CD14-positive monocyte (primary cell): Measurements from ENCODE around the gene PTPRN2. TPM values are rescaled to one million over a fixed set of nuclear protein-coding genes. Genes with fewer than 3 reads are reported as not detected.

Experiments
- DNase-seq, 3 donors: peaks; one replicate each; pipeline ENCODE4 v3.0.0-alpha.2; 2011 to 2022
- H2AFZ ChIP-seq: 2 replicates; pipeline ENCODE4 v1.6.0; 2012; ENCODE audit warnings: mild to moderate bottlenecking, low read depth, low read length, inconsistent platforms; ENCODE audit not compliant: insufficient read depth, poor library complexity, severe bottlenecking
- H3K27ac ChIP-seq, 2 donors: 1 replicate in 1 of 2; 2 replicates in 1 of 2; pipeline ENCODE4 v1.5.1; 2012 to 2013; ENCODE audit warnings: low read length in 2 of 2, control low read depth in 1 of 2, inconsistent platforms in 1 of 2, low read depth in 1 of 2, mild to moderate bottlenecking in 1 of 2
- H3K27me3 ChIP-seq, 2 donors: one replicate each; pipeline versions ENCODE4 v1.6.0 to v1.6.1; 2011 to 2013; ENCODE audit warnings: low read length in 2 of 2; ENCODE audit not compliant: control insufficient read depth in 2 of 2, insufficient read depth in 2 of 2
- H3K36me3 ChIP-seq, 2 donors: replicated peaks in 1 of 2; 1 replicate in 1 of 2; 2 replicates in 1 of 2; pipeline versions ENCODE4 v1.5.1 to v1.6.1; 2012 to 2013; ENCODE audit warnings: low read length in 2 of 2, control low read depth in 1 of 2, inconsistent platforms in 1 of 2, mild to moderate bottlenecking in 1 of 2; ENCODE audit not compliant: insufficient read depth in 2 of 2, control insufficient read depth in 1 of 2
- H3K4me1 ChIP-seq, 2 donors: 1 replicate in 1 of 2; 2 replicates in 1 of 2; pipeline versions ENCODE4 v1.5.1 to v1.6.1; 2012 to 2013; ENCODE audit warnings: low read length in 2 of 2, control low read depth in 1 of 2, inconsistent platforms in 1 of 2, mild to moderate bottlenecking in 1 of 2, moderate library complexity in 1 of 2; ENCODE audit not compliant: insufficient read depth in 2 of 2, control insufficient read depth in 1 of 2
- H3K4me2 ChIP-seq: replicated peaks from 2 replicates; pipeline ENCODE3; 2012; ENCODE audit warnings: low read length, moderate library complexity, mild to moderate bottlenecking; ENCODE audit not compliant: poor library complexity, severe bottlenecking; ENCODE audit errors: extremely low read depth
- H3K4me3 ChIP-seq, 3 experiments: fragments of 200-600 bp in 1 of 3; sonication (generic) in 1 of 3; replicated peaks in 1 of 3; 1 replicate in 2 of 3; 2 replicates in 1 of 3; pipeline ENCODE4 v1.5.1; 2011 to 2013; ENCODE audit warnings: low read length in 3 of 3, mild to moderate bottlenecking in 3 of 3, control low read depth in 2 of 3, low read depth in 2 of 3, inconsistent platforms in 1 of 3, moderate library complexity in 1 of 3
- H3K79me2 ChIP-seq: 2 replicates; pipeline ENCODE4 v1.6.0; 2012; ENCODE audit warnings: mild to moderate bottlenecking, control low read depth, inconsistent platforms, low read length, moderate library complexity; ENCODE audit not compliant: insufficient read depth
- H3K9ac ChIP-seq: 2 replicates; pipeline ENCODE4 v1.6.0; 2017; ENCODE audit warnings: low read length, mild to moderate bottlenecking; ENCODE audit not compliant: insufficient read depth, poor library complexity, severe bottlenecking
- H3K9me3 ChIP-seq, 2 donors: replicated peaks in 1 of 2; 1 replicate in 1 of 2; 2 replicates in 1 of 2; pipeline versions ENCODE4 v1.5.1 to v1.6.1; 2012 to 2013; ENCODE audit warnings: low read length in 2 of 2, control low read depth in 1 of 2; ENCODE audit not compliant: control insufficient read depth in 1 of 2, insufficient read depth in 1 of 2
- H4K20me1 ChIP-seq: 2 replicates; pipeline ENCODE4 v1.6.0; 2012; ENCODE audit warnings: mild to moderate bottlenecking, low read length, control low read depth, moderate library complexity; ENCODE audit not compliant: insufficient read depth
- H3K27ac Mint-ChIP-seq, 7 donors: one replicate each; pipeline ENCODE4 v1.8.0; 2020; ENCODE audit warnings: mild to moderate bottlenecking in 7 of 7, mixed read lengths in 7 of 7, moderate library complexity in 6 of 7, inconsistent platforms in 2 of 7
- H3K27me3 Mint-ChIP-seq, 3 donors: one replicate each; pipeline ENCODE4 v1.8.0; 2021 to 2022; ENCODE audit warnings: low read depth in 3 of 3, mild to moderate bottlenecking in 3 of 3, mixed read lengths in 3 of 3, moderate library complexity in 3 of 3, inconsistent platforms in 1 of 3
- H3K36me3 Mint-ChIP-seq, 2 donors: one replicate each; pipeline ENCODE4 v1.8.0; 2020; ENCODE audit warnings: mixed read lengths in 2 of 2, inconsistent platforms in 1 of 2, mild to moderate bottlenecking in 1 of 2
- H3K4me1 Mint-ChIP-seq: one replicate; pipeline ENCODE4 v1.8.0; 2020; ENCODE audit warnings: mild to moderate bottlenecking, mixed read lengths
- H3K4me3 Mint-ChIP-seq, 2 donors: one replicate each; pipeline ENCODE4 v1.8.0; 2020; ENCODE audit warnings: mild to moderate bottlenecking in 2 of 2, mixed read lengths in 2 of 2, moderate library complexity in 1 of 2
- H3K9me3 Mint-ChIP-seq, 7 donors: one replicate each; pipeline ENCODE4 v1.8.0; 2020 to 2022; ENCODE audit warnings: mixed read lengths in 7 of 7, mild to moderate bottlenecking in 6 of 7, moderate library complexity in 6 of 7, inconsistent platforms in 2 of 7
- WGBS: methylation state at CpG from one replicate; pipeline ENCODE4 v1.1.5; 2013; ENCODE audit warnings: missing lambda C conversion rate; ENCODE audit not compliant: insufficient coverage; 5-methylcytosine and 5-hydroxymethylcytosine counted together
- intact Hi-C, 2 donors: fragments of 100-400 bp; cut with micrococcal nuclease; formaldehyde crosslinking; loops; one replicate each; pipeline versions ENCODE4 v1.15.0 to v1.15.1; 2023
- polyA plus RNA-seq, 3 donors: library from polyadenylated mRNA; depleted of rRNA in 1 of 3; unstranded in 2 of 3; stranded (reverse) in 1 of 3; fragments of 300-500 nt in 2 of 3; fragments of >200 nt in 1 of 3; fragmentation: Illumina TruSeq in 2 of 3; gene quantifications; 1 replicate in 2 of 3; 2 replicates in 1 of 3; pipeline ENCODE4 v1.2.3, GENCODE V29; 2012 to 2021
- TF ChIP-seq, protein P1 (sequence below): fragments of 200-600 bp; IDR thresholded peaks from one replicate; pipeline ENCODE4 v1.8.0; 2022; ENCODE audit warnings: antibody characterized with exemption, mild to moderate bottlenecking

Gene PTPRN2
- polyA plus RNA-seq, 3 donors = 0.25 to 1.4 (median 0.97) TPM

DNA sequence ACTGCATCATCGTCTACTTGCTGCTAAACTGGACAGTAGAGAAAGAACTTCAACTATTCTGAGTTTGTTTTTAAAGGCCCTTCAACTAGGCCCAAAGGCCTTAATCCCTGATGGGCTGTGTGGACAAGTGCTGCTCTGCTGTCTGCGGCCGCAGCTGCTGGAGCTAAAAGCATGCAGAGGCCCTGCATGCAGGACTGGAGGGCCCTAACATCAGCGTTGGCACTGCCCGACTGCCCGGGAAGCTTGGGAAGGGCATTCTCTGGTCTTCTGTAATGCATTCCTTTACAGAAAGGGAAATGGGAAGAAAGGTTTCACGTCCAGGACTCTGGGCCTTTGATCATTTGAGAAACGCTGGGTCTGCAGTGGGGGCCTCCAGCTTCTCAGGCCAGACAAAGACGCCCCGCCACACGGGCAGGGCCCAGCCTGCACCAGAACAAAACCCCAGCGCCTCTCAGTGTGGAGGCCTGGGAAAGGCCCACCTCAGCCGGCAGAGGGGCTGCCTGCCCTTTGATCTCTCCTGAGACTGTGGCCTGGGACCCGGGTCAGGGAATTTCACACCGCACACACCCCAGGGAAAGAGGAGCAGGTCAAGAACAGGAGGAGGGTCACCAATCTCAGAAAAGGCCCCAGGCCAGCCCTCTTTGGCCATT, 1021.5 kb downstream of the PTPRN2 start:
- Mint-ChIP-seq H3K4me3 (no peak overlapping the region), H3K4me1 (peaks cover 19% of the 10 kb centered on the region), H3K27ac (no peak overlapping the region), H3K36me3 (no peaks in the 10 kb centered on the region), H3K27me3 (peaks cover 12 to 22% (median 19%) of the 10 kb centered on the region in 3 donors), H3K9me3 (peaks cover 0 to 15% (median 0%) of the 10 kb centered on the region in 7 donors)
- no peak overlapping the region for H3K4me3 ChIP-seq
- intact Hi-C loops = no loop called here
- peaks cover 15 to 16% of the 10 kb centered on the region in 2 donors for H3K4me1 ChIP-seq
- peaks cover 3 to 23% of the 10 kb centered on the region in 2 donors for H3K9me3 ChIP-seq
- TF ChIP-seq, protein P1, sequence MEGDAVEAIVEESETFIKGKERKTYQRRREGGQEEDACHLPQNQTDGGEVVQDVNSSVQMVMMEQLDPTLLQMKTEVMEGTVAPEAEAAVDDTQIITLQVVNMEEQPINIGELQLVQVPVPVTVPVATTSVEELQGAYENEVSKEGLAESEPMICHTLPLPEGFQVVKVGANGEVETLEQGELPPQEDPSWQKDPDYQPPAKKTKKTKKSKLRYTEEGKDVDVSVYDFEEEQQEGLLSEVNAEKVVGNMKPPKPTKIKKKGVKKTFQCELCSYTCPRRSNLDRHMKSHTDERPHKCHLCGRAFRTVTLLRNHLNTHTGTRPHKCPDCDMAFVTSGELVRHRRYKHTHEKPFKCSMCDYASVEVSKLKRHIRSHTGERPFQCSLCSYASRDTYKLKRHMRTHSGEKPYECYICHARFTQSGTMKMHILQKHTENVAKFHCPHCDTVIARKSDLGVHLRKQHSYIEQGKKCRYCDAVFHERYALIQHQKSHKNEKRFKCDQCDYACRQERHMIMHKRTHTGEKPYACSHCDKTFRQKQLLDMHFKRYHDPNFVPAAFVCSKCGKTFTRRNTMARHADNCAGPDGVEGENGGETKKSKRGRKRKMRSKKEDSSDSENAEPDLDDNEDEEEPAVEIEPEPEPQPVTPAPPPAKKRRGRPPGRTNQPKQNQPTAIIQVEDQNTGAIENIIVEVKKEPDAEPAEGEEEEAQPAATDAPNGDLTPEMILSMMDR = no peak
- no peaks in the 10 kb centered on the region for H3K79me2 ChIP-seq
- no peak for DNase-seq
- no peak overlapping the region for H2AFZ ChIP-seq
- H3K27ac ChIP-seq = no peak overlapping the region
- H3K4me2 ChIP-seq = no peak overlapping the region
- peaks cover 0 to 2% of the 10 kb centered on the region in 2 donors for H3K27me3 ChIP-seq
- H3K36me3 ChIP-seq = no peaks in the 10 kb centered on the region
- no peaks in the 10 kb centered on the region for H4K20me1 ChIP-seq
- no peak overlapping the region for H3K9ac ChIP-seq
- 97% methylated on average over 14 of the region's 15 CpGs for WGBS

DNA sequence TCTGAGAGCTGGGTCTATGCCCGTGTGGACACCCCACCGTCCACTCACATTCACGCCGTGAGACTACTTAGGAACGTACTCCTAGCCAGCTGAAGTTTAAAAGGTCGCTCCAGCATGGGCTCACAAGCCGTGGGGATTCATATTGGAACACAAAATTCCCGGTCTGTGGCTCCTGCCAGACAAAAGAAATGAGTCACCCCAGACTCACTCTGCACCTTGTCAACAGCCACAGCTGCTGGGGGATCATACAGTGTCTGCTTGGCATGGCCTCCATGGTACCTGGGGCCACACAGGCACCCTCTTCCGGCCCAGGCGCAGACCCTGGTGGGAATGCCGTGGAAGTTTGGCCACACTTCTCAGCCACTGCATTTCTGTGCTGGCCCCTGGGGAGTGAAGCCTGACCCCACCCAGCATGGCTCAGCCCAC, 1022.4 kb downstream of the PTPRN2 start:
- peaks cover 19% of the 10 kb centered on the region for H3K4me1 Mint-ChIP-seq
- intact Hi-C loops = no loop called here
- H3K27me3 Mint-ChIP-seq = peaks cover 8 to 22% (median 21%) of the 10 kb centered on the region in 3 donors
- H3K9me3 Mint-ChIP-seq = peaks cover 0 to 15% (median 0%) of the 10 kb centered on the region in 7 donors
- H3K27ac Mint-ChIP-seq = no peak overlapping the region
- WGBS = 97% methylated on average over 11 of the region's 11 CpGs
- H3K4me3 Mint-ChIP-seq = no peak overlapping the region
- H3K36me3 Mint-ChIP-seq = no peaks in the 10 kb centered on the region
- no peak for DNase-seq
- no peak overlapping the region for H2AFZ ChIP-seq
- no peak overlapping the region for H3K9ac ChIP-seq
- no peaks in the 10 kb centered on the region for H3K79me2 ChIP-seq
- peaks cover 0 to 2% of the 10 kb centered on the region in 2 donors for H3K27me3 ChIP-seq
- no peaks in the 10 kb centered on the region for H4K20me1 ChIP-seq
- TF ChIP-seq, protein P1 = no peak
- no peak overlapping the region for H3K4me3 ChIP-seq
- peaks cover 15 to 16% of the 10 kb centered on the region in 2 donors for H3K4me1 ChIP-seq
- H3K27ac ChIP-seq = no peak overlapping the region
- no peak overlapping the region for H3K4me2 ChIP-seq
- peaks cover 3 to 23% of the 10 kb centered on the region in 2 donors for H3K9me3 ChIP-seq
- H3K36me3 ChIP-seq = no peaks in the 10 kb centered on the region
